ENCODE results near the gene BTG2.

GRCh38 chr1:203275656-203276272 is 29.6 kb upstream of the BTG2 start:
- no peak for TF ChIP-seq EZH2 (IDR thresholded peaks at IDR 0.05; ENCODE audit: low read length, missing control alignments)
- TF ChIP-seq CTCF (conservative IDR thresholded peaks at IDR 0.05 in 1 of 2, IDR thresholded peaks at IDR 0.05 in 1 of 2; ENCODE audit: low read depth in 1 of 2, low read length in 2 of 2), result no peak
